Fibroblast of lung (primary cell): Measurements from ENCODE around the gene LYPLA2.

Experiments
- EZH2 ChIP-seq: IDR thresholded peaks from 2 replicates; pipeline ENCODE4 v1.5.1; 2012; ENCODE audit warnings: low read length, control low read depth, mild to moderate bottlenecking; ENCODE audit errors: missing control alignments
- TF ChIP-seq, protein P1 (sequence below), 2 donors: IDR thresholded peaks in 1 of 2; conservative IDR thresholded peaks in 1 of 2; 1 replicate in 1 of 2; 2 replicates in 1 of 2; pipeline ENCODE4 v1.5.1; 2011 to 2012; ENCODE audit warnings: low read length in 2 of 2, control low read depth in 1 of 2, inconsistent platforms in 1 of 2, low read depth in 1 of 2, mild to moderate bottlenecking in 1 of 2

DNA sequence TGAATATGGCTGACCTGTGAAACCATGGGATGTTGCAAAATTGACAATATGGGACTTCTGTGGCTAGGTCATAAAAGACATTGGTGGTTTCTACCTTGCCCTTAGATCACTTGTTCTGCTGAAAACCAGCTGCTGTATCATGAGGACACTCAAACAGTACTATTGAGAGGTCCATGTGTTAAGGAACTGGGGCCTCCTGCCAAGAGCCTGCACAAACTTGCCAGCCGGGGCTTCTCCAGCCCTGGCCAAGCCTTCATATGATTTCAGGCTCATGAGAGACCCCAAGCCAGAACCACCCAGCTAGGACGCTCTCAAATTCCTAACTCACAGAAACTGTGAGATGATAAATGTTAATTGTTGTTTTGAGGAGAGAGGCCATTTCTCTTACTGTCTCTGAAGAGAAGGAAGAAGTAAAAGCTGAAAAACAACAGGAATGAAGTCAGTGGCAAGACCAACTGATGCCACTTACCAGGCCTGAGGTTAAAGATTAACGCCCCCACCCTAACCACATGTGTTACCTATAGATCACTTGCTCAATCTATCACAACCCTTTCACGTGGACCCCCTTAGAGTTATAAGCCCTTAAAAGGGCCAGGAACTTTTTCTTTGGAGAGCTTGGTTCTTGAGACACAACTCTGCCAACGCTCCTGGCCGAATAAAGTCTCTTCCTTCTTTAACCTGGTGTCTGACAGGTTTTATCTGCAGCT, 16.6 kb upstream of the LYPLA2 start:
- TF ChIP-seq, protein P1, sequence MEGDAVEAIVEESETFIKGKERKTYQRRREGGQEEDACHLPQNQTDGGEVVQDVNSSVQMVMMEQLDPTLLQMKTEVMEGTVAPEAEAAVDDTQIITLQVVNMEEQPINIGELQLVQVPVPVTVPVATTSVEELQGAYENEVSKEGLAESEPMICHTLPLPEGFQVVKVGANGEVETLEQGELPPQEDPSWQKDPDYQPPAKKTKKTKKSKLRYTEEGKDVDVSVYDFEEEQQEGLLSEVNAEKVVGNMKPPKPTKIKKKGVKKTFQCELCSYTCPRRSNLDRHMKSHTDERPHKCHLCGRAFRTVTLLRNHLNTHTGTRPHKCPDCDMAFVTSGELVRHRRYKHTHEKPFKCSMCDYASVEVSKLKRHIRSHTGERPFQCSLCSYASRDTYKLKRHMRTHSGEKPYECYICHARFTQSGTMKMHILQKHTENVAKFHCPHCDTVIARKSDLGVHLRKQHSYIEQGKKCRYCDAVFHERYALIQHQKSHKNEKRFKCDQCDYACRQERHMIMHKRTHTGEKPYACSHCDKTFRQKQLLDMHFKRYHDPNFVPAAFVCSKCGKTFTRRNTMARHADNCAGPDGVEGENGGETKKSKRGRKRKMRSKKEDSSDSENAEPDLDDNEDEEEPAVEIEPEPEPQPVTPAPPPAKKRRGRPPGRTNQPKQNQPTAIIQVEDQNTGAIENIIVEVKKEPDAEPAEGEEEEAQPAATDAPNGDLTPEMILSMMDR (conservative IDR thresholded peaks at IDR 0.05 in 1 of 2, IDR thresholded peaks at IDR 0.05 in 1 of 2; ENCODE audit: low read depth in 1 of 2, low read length in 2 of 2) = no peak
- no peak for TF ChIP-seq EZH2
